ENCODE results near the gene UST.

UST gene

GRCh38 chr6:148892247-148892646 is 145.4 kb downstream of the UST start:
- Histone ChIP-seq H2AFZ (ENCODE audit: low read depth, low read length, severe bottlenecking) (no peak overlapping the region), H3K27me3 (ENCODE audit: low read length) (no peaks in the 10 kb centered on the region; the same call in 1 of the 2 replicates), H4K20me1 (ENCODE audit: low read depth, low read length) (no peaks in the 10 kb centered on the region), H3K9me3 (ENCODE audit: insufficient read depth, low read length) (no peaks in the 10 kb centered on the region), H3K4me2 (ENCODE audit: low read depth, low read length, poor library complexity, severe bottlenecking) (no peak overlapping the region), H3K9ac (ENCODE audit: low read length) (no peak overlapping the region), H3K27ac (ENCODE audit: low read depth, low read length) (no peak overlapping the region), H3F3A (ENCODE audit: insufficient read depth) (no peaks in the 10 kb centered on the region), H3K4me3 (ENCODE audit: insufficient read depth, low read length, poor library complexity, severe bottlenecking) (no peak overlapping the region), H3K9me2 (replicated peaks; ENCODE audit: insufficient read depth, low read length) (no peaks in the 10 kb centered on the region), H3K36me3 (ENCODE audit: low read length) (no peaks in the 10 kb centered on the region), H3K79me2 (ENCODE audit: insufficient read depth, low read length) (no peaks in the 10 kb centered on the region)
- TF ChIP-seq CTCF (IDR thresholded peaks at IDR 0.05; ENCODE audit: insufficient read depth, low read length, poor library complexity, severe bottlenecking) = no peak
- TF ChIP-seq EZH2phosphoT487 (conservative IDR thresholded peaks at IDR 0.05; ENCODE audit: low read length) = no peak

- H3K27me3 ChIP-seq (ENCODE audit: low read length) = no peaks in the 10 kb centered on the region; the same call in 1 of the 2 replicates
- H3K9ac ChIP-seq (ENCODE audit: low read length) = no peak overlapping the region
- H3F3A ChIP-seq (ENCODE audit: insufficient read depth) = no peaks in the 10 kb centered on the region
- H3K27ac ChIP-seq (ENCODE audit: low read depth, low read length) = no peak overlapping the region
- H2AFZ ChIP-seq (ENCODE audit: low read depth, low read length, severe bottlenecking) = no peak overlapping the region
- no peaks in the 10 kb centered on the region for H3K9me3 ChIP-seq (ENCODE audit: insufficient read depth, low read length)
- H3K4me2 ChIP-seq (ENCODE audit: low read depth, low read length, poor library complexity, severe bottlenecking) = no peak overlapping the region
- no peaks in the 10 kb centered on the region for H3K36me3 ChIP-seq (ENCODE audit: low read length)
- H3K4me3 ChIP-seq (ENCODE audit: insufficient read depth, low read length, poor library complexity, severe bottlenecking) = no peak overlapping the region
- H3K9me2 ChIP-seq (replicated peaks; ENCODE audit: insufficient read depth, low read length) = no peaks in the 10 kb centered on the region
- no peaks in the 10 kb centered on the region for H3K79me2 ChIP-seq (ENCODE audit: insufficient read depth, low read length)
- no peaks in the 10 kb centered on the region for H4K20me1 ChIP-seq (ENCODE audit: low read depth, low read length)
- TF ChIP-seq EZH2phosphoT487 (conservative IDR thresholded peaks at IDR 0.05; ENCODE audit: low read length) (no peak), CTCF (IDR thresholded peaks at IDR 0.05; ENCODE audit: insufficient read depth, low read length, poor library complexity, severe bottlenecking) (no peak)
Observed at GRCh38 chr6:148893073-148893472, 146.2 kb downstream of the UST start.

- Histone ChIP-seq H3K27ac (ENCODE audit: low read depth, low read length) (no peak overlapping the region), H3K9me3 (ENCODE audit: insufficient read depth, low read length) (no peaks in the 10 kb centered on the region), H3K9ac (ENCODE audit: low read length) (no peak overlapping the region), H2AFZ (ENCODE audit: low read depth, low read length, severe bottlenecking) (no peak overlapping the region), H3K27me3 (ENCODE audit: low read length) (no peaks in the 10 kb centered on the region; the same call in 1 of the 2 replicates), H3K36me3 (ENCODE audit: low read length) (no peaks in the 10 kb centered on the region), H3K4me3 (ENCODE audit: insufficient read depth, low read length, poor library complexity, severe bottlenecking) (no peak overlapping the region), H3K4me2 (ENCODE audit: low read depth, low read length, poor library complexity, severe bottlenecking) (no peak overlapping the region), H3F3A (ENCODE audit: insufficient read depth) (no peaks in the 10 kb centered on the region), H3K79me2 (ENCODE audit: insufficient read depth, low read length) (no peaks in the 10 kb centered on the region), H3K9me2 (replicated peaks; ENCODE audit: insufficient read depth, low read length) (no peaks in the 10 kb centered on the region), H4K20me1 (ENCODE audit: low read depth, low read length) (no peaks in the 10 kb centered on the region)
- TF ChIP-seq CTCF (IDR thresholded peaks at IDR 0.05; ENCODE audit: insufficient read depth, low read length, poor library complexity, severe bottlenecking) (no peak), EZH2phosphoT487 (conservative IDR thresholded peaks at IDR 0.05; ENCODE audit: low read length) (no peak)
Observed at GRCh38 chr6:148893481-148893880, 146.7 kb downstream of the UST start.

Data from SU-DHL-6 (cell line).